HG03060 (cell line): ENCODE measurements around the gene TMEM100.
"Not testable (repeated sequence)": the region's sequence is repeated elsewhere in the genome, so short reads cannot be mapped to it uniquely, and the experiment has no call there.

Experiments used
- ATAC-seq: cut with Tn5 transposase; IDR thresholded peaks from one replicate; pipeline ENCODE4 v1.9.1; 2021; ENCODE audit warnings: low read depth, moderate number of reproducible peaks; ENCODE audit not compliant: unreplicated experiment

Gene TMEM100

GRCh38 chr17:55690105-55690508 lies 32.6 kb downstream of the TMEM100 start:
- ATAC-seq: no peak

GRCh38 chr17:55689672-55690071 lies 33.0 kb downstream of the TMEM100 start:
- ATAC-seq: no peak

- ATAC-seq: no peak
These were observed 34.6 kb downstream of the TMEM100 start for GRCh38 chr17:55688057-55688456.

- ATAC-seq: no peak
These were observed 35.6 kb downstream of the TMEM100 start for GRCh38 chr17:55687037-55687436.

- ATAC-seq: no peak
These were observed 38.9 kb downstream of the TMEM100 start for GRCh38 chr17:55683550-55684315.

- no peak for ATAC-seq
These were observed 41.3 kb downstream of the TMEM100 start for GRCh38 chr17:55681342-55681700.

GRCh38 chr17:55680686-55681341 lies 41.9 kb downstream of the TMEM100 start:
- no peak for ATAC-seq

GRCh38 chr17:55677446-55677845 lies 45.2 kb downstream of the TMEM100 start:
- ATAC-seq: no peak

- ATAC-seq: no peak
These were observed 46.4 kb downstream of the TMEM100 start for GRCh38 chr17:55676274-55676673.

- ATAC-seq: no peak
These were observed 48.7 kb downstream of the TMEM100 start for GRCh38 chr17:55673743-55674506.

- ATAC-seq: no peak
These were observed 49.8 kb downstream of the TMEM100 start for GRCh38 chr17:55672585-55673501.

- not testable (repeated sequence) for ATAC-seq
These were observed 50.7 kb downstream of the TMEM100 start for GRCh38 chr17:55672010-55672409.
